ENCODE results near the gene CHRNA1. TPM values are rescaled to one million over a fixed set of nuclear protein-coding genes. Genes with fewer than 3 reads are reported as not detected.
A peak's percentile ranks its signal among the peaks of the same experiment; 100 is the strongest.

The CHRNA1 gene
- total RNA-seq, 1 experiment from 2014 or later: not detected

GRCh38 chr2:174771631-174772471, 7.6 kb upstream of the CHRNA1 start:
- Histone ChIP-seq H3K36me3 (ENCODE audit: control insufficient read depth, insufficient read depth, low read length) (no peaks in the 10 kb centered on the region), H3K4me3 (ENCODE audit: low read depth, low read length) (no peak overlapping the region), H3K4me1 (peaks cover 5% of the 10 kb centered on the region; the same call in 1 of the 2 replicates), H3K27me3 (replicated peaks; ENCODE audit: control insufficient read depth, insufficient read depth, low read length) (no peaks in the 10 kb centered on the region), H3K9me3 (no peaks in the 10 kb centered on the region)
- intact Hi-C loops (cut with micrococcal nuclease; ENCODE audit: unreplicated experiment): loop anchor here (1.0 to 10.0 kb wide), 3 partner anchors 23 to 213 kb away; no protein-coding TSS in a partner anchor
- H3K4me3 Mint-ChIP-seq (ENCODE audit: unreplicated experiment): no peak overlapping the region
- BruUV-seq (replicated peaks): no TSS peak
- POLR2A ChIA-PET: interaction anchor here (0.6 kb wide), 1 partner anchor 425 kb away, joined by 4 read pairs; no protein-coding TSS in a partner anchor
- H3K27ac Mint-ChIP-seq (ENCODE audit: unreplicated experiment): no peak overlapping the region
- peak; percentile 85 to 92 for TF ChIP-seq CTCF (IDR thresholded peaks at IDR 0.05; ENCODE audit: insufficient read depth in 1 of 2, low read depth in 1 of 2, low read length in 1 of 2, severe bottlenecking in 1 of 2, unreplicated experiment in 1 of 2)
- no peaks in the 10 kb centered on the region for H3K27me3 Mint-ChIP-seq (ENCODE audit: insufficient read depth, unreplicated experiment)
- peaks cover 4% of the 10 kb centered on the region for H3K36me3 Mint-ChIP-seq (ENCODE audit: insufficient read depth, unreplicated experiment)
- DNase-seq: peak; percentile 74 to 78
- CTCF ChIA-PET: interaction anchor here (0.6 to 2.7 kb wide), 15 partner anchors 9 to 309 kb away, joined by 3 to 38 read pairs (median 4); partner anchors contain the start of gene CHN1
- H3K4me1 Mint-ChIP-seq (ENCODE audit: low read depth, unreplicated experiment): no peaks in the 10 kb centered on the region
- H3K9me3 Mint-ChIP-seq (ENCODE audit: unreplicated experiment): no peaks in the 10 kb centered on the region

GRCh38 chr2:174771136-174771535, 6.9 kb upstream of the CHRNA1 start:
- no peaks in the 10 kb centered on the region for H3K27me3 Mint-ChIP-seq (ENCODE audit: insufficient read depth, unreplicated experiment)
- POLR2A ChIA-PET: no interaction called here

More at GRCh38 chr2:174771136-174771535, 6.9 kb upstream of the CHRNA1 start:
- no peak for TF ChIP-seq CTCF (IDR thresholded peaks at IDR 0.05; ENCODE audit: insufficient read depth in 1 of 2, low read depth in 1 of 2, low read length in 1 of 2, severe bottlenecking in 1 of 2, unreplicated experiment in 1 of 2)
- BruUV-seq (replicated peaks): no TSS peak
- Histone ChIP-seq H3K4me1 (peaks cover 5% of the 10 kb centered on the region; the same call in 1 of the 2 replicates), H3K9me3 (no peaks in the 10 kb centered on the region), H3K4me3 (ENCODE audit: low read depth, low read length) (no peak overlapping the region), H3K27me3 (replicated peaks; ENCODE audit: control insufficient read depth, insufficient read depth, low read length) (no peaks in the 10 kb centered on the region), H3K36me3 (ENCODE audit: control insufficient read depth, insufficient read depth, low read length) (no peaks in the 10 kb centered on the region)
- H3K4me1 Mint-ChIP-seq (ENCODE audit: low read depth, unreplicated experiment): no peaks in the 10 kb centered on the region
- peaks cover 4% of the 10 kb centered on the region for H3K36me3 Mint-ChIP-seq (ENCODE audit: insufficient read depth, unreplicated experiment)
- no peaks in the 10 kb centered on the region for H3K9me3 Mint-ChIP-seq (ENCODE audit: unreplicated experiment)
- H3K4me3 Mint-ChIP-seq (ENCODE audit: unreplicated experiment): no peak overlapping the region
- DNase-seq: no peak
- CTCF ChIA-PET: interaction anchor here (0.6 to 2.7 kb wide), 17 partner anchors 10 to 308 kb away, joined by 3 to 38 read pairs (median 4); partner anchors contain the start of gene CHN1
- no peak overlapping the region for H3K27ac Mint-ChIP-seq (ENCODE audit: unreplicated experiment)
- intact Hi-C loops (cut with micrococcal nuclease; ENCODE audit: unreplicated experiment): loop anchor here (1.0 to 10.0 kb wide), 3 partner anchors 22 to 214 kb away; no protein-coding TSS in a partner anchor
